NCI-H1417 (cell line): ENCODE measurements around the gene SPRY4.
"Not testable (repeated sequence)": the region's sequence is repeated elsewhere in the genome, so short reads cannot be mapped to it uniquely, and the experiment has no call there.

Experiments
- DNase-seq, 3 experiments: peaks; one replicate each; lab custom pipeline; 2025; lab: John Stamatoyannopoulos, UW

The SPRY4 gene

GRCh38 chr5:142334538-142334937 lies 9.7 kb upstream of the SPRY4 start:
- DNase-seq = no peak

- not testable (repeated sequence) for DNase-seq
Measured at GRCh38 chr5:142333749-142334148, 8.9 kb upstream of the SPRY4 start.

GRCh38 chr5:142330444-142330843 lies 5.6 kb upstream of the SPRY4 start:
- DNase-seq = no peak

GRCh38 chr5:142330026-142330425 lies 5.2 kb upstream of the SPRY4 start:
- DNase-seq = no peak

GRCh38 chr5:142327111-142327842 lies 2.5 kb upstream of the SPRY4 start:
- DNase-seq = no peak

- no peak for DNase-seq
Measured at GRCh38 chr5:142326480-142326938, 1.7 kb upstream of the SPRY4 start.

GRCh38 chr5:142325725-142326479 lies 1.1 kb upstream of the SPRY4 start:
- peak; percentile 31 to 75 (median 70) for DNase-seq

- DNase-seq = peak; percentile 21 to 66 (median 29)
Measured at GRCh38 chr5:142324136-142324870, 518 bp downstream of the SPRY4 start.

- DNase-seq = peak in 1 of 3 experiments; percentile 20
Measured at GRCh38 chr5:142323480-142324135, 1.2 kb downstream of the SPRY4 start.

- no peak for DNase-seq
Measured at GRCh38 chr5:142322747-142323479, 1.9 kb downstream of the SPRY4 start.

GRCh38 chr5:142322403-142322746 lies 2.4 kb downstream of the SPRY4 start:
- DNase-seq = no peak

- no peak for DNase-seq
Measured at GRCh38 chr5:142320851-142321560, 3.8 kb downstream of the SPRY4 start.

GRCh38 chr5:142320430-142320738 lies 4.4 kb downstream of the SPRY4 start:
- no peak for DNase-seq

- no peak for DNase-seq
Measured at GRCh38 chr5:142319560-142320429, 5.0 kb downstream of the SPRY4 start.

GRCh38 chr5:142319105-142319504 lies 5.7 kb downstream of the SPRY4 start:
- no peak for DNase-seq

GRCh38 chr5:142317753-142318152 lies 7.1 kb downstream of the SPRY4 start:
- no peak for DNase-seq

- DNase-seq = no peak
Measured at GRCh38 chr5:142317173-142317572, 7.6 kb downstream of the SPRY4 start.

- no peak for DNase-seq
Measured at GRCh38 chr5:142316681-142317080, 8.1 kb downstream of the SPRY4 start.

GRCh38 chr5:142316051-142316450 lies 8.8 kb downstream of the SPRY4 start:
- DNase-seq = peak; percentile 49 to 90 (median 90)
